ENCODE results near the gene KRTAP3-2.

DNA sequence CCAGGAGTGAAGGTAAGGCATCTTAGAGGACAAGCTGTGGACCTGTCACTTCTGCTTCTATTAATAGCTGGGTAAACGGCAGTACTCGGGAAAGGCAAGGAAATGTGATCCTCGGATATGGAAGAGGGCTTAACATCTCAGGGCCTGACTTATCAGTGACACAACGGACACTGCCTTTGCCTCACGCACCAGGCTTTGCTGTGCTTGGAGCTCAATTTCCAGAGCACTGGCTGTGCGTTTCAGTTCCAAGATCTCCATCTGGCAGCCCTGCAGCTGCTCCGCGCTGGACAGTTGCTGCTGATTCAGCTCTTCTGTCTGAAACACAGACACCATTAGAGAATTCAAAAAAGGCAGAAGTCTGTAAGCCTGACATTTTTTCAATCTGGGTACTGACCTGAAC is 19.1 kb downstream of the KRTAP3-2 start:
- TF ChIP-seq, protein P1, sequence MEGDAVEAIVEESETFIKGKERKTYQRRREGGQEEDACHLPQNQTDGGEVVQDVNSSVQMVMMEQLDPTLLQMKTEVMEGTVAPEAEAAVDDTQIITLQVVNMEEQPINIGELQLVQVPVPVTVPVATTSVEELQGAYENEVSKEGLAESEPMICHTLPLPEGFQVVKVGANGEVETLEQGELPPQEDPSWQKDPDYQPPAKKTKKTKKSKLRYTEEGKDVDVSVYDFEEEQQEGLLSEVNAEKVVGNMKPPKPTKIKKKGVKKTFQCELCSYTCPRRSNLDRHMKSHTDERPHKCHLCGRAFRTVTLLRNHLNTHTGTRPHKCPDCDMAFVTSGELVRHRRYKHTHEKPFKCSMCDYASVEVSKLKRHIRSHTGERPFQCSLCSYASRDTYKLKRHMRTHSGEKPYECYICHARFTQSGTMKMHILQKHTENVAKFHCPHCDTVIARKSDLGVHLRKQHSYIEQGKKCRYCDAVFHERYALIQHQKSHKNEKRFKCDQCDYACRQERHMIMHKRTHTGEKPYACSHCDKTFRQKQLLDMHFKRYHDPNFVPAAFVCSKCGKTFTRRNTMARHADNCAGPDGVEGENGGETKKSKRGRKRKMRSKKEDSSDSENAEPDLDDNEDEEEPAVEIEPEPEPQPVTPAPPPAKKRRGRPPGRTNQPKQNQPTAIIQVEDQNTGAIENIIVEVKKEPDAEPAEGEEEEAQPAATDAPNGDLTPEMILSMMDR (IDR thresholded peaks at IDR 0.05), result no peak
- no peak for TF ChIP-seq POLR2A (IDR thresholded peaks at IDR 0.05)

Measured in heart left ventricle (tissue), 13 donors.